Stimulated activated naive B cell treated with anti-CD40 and anti-IgM and Interleukin-4, amounts not matched to agents 10 μg/mL and 1 μg/mL and 100 μg/mL, for 72 hours (primary cell): ENCODE measurements around the gene ADAMTS6.

Experiments
- ATAC-seq, 2 donors: fragments of 150-1000 bp; cut with Tn5 transposase; replicated peaks; 2 replicates each; pipeline ENCODE4 v1.10.0; 2021; ENCODE audit warnings: moderate library complexity in 1 of 2
- DNase-seq: peaks from one replicate; pipeline ENCODE4 v3.0.0; 2021
- H3K27ac Mint-ChIP-seq: one replicate; pipeline ENCODE4 v1.8.0; 2022; ENCODE audit warnings: mild to moderate bottlenecking, mixed read lengths
- H3K27me3 Mint-ChIP-seq, 2 donors: one replicate each; pipeline ENCODE4 v1.8.0; 2022; ENCODE audit warnings: mixed read lengths in 2 of 2
- H3K36me3 Mint-ChIP-seq, 2 donors: one replicate each; pipeline ENCODE4 v1.8.0; 2022; ENCODE audit warnings: mixed read lengths in 2 of 2, mild to moderate bottlenecking in 1 of 2
- H3K4me1 Mint-ChIP-seq, 2 donors: one replicate each; pipeline ENCODE4 v1.8.0; 2022; ENCODE audit warnings: mixed read lengths in 2 of 2, mild to moderate bottlenecking in 1 of 2
- H3K4me3 Mint-ChIP-seq, 2 donors: one replicate each; pipeline ENCODE4 v1.8.0; 2022; ENCODE audit warnings: mild to moderate bottlenecking in 2 of 2, mixed read lengths in 2 of 2, moderate library complexity in 1 of 2
- H3K9me3 Mint-ChIP-seq, 2 donors: one replicate each; pipeline ENCODE4 v1.8.0; 2022; ENCODE audit warnings: mixed read lengths in 2 of 2, mild to moderate bottlenecking in 1 of 2

ADAMTS6 gene

GRCh38 chr5:65482296-65482735, 596 bp upstream of the ADAMTS6 start:
- H3K9me3 Mint-ChIP-seq = no peaks in the 10 kb centered on the region
- DNase-seq (no peak), ATAC-seq (peak; percentile 14 to 16)
- peaks cover 3 to 9% of the 10 kb centered on the region in 2 donors for H3K4me1 Mint-ChIP-seq
- no peak overlapping the region for H3K4me3 Mint-ChIP-seq
- H3K36me3 Mint-ChIP-seq = no peaks in the 10 kb centered on the region
- no peaks in the 10 kb centered on the region for H3K27me3 Mint-ChIP-seq
- H3K27ac Mint-ChIP-seq = peak overlapping the region; percentile 94

DNA sequence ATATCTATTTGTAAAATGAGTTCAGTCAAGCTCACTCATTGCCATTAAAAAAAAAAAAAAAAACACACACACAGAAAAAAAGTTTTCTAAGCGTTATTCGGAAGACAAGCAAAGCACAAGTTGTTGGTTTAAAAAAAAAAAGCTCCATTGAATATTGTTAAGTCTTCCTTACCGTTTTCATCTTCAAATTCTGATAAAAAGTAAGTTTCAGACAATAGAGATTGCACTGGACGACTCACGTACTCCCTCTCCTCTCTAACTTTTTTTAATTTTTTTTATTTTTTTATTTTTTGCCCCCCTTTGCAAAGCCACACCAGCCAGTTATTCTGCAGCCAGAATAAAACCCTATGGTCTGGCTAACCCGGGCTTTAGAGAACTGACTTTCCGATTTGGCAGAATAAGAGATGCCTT, 544 bp downstream of the ADAMTS6 start:
- Mint-ChIP-seq H3K27me3 (no peaks in the 10 kb centered on the region), H3K4me3 (no peak overlapping the region), H3K27ac (peak overlapping the region; percentile 94), H3K4me1 (peaks cover 3 to 9% of the 10 kb centered on the region in 2 donors), H3K36me3 (no peaks in the 10 kb centered on the region), H3K9me3 (no peaks in the 10 kb centered on the region)
- DNase-seq (no peak), ATAC-seq (peak; percentile 29 to 39)

DNA sequence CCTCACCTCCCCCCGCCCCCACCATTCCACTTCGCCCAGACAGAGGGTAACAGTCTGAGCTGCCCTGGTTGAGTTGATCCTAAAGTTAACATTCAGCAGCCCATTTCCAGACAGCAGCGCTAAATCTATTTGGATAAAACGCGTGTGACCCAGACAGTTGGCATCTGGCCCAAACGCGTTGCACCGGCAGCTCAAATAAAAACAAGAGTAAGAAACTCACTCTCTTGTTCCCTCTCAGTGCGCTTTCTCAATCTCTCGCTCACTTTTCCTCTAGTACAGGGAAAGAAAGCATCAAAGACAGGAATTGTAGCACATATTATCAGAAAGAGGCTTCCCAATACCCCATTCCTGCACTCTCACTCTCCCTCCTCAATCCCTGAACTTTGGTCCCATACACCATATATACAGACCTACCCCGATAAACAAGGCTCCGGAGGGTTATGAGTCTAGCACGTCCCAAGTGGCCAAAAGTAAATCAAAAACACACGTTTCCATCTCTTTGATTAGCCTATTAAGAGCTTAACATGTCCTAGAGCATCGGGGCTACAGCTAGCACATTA, 1.3 kb downstream of the ADAMTS6 start:
- Mint-ChIP-seq H3K27ac (no peak overlapping the region), H3K27me3 (no peaks in the 10 kb centered on the region), H3K9me3 (no peaks in the 10 kb centered on the region), H3K4me1 (peaks cover 3 to 9% of the 10 kb centered on the region in 2 donors), H3K36me3 (no peaks in the 10 kb centered on the region), H3K4me3 (no peak overlapping the region)
- DNase-seq (no peak), ATAC-seq (peak; percentile 36 to 39)

- Mint-ChIP-seq H3K27ac (no peak overlapping the region), H3K4me3 (no peak overlapping the region), H3K27me3 (no peaks in the 10 kb centered on the region), H3K9me3 (no peaks in the 10 kb centered on the region), H3K36me3 (no peaks in the 10 kb centered on the region), H3K4me1 (peaks cover 3 to 9% of the 10 kb centered on the region in 2 donors)
- no peak for ATAC-seq
- DNase-seq = no peak
Measured at GRCh38 chr5:65479527-65479926, 2.2 kb downstream of the ADAMTS6 start.

DNA sequence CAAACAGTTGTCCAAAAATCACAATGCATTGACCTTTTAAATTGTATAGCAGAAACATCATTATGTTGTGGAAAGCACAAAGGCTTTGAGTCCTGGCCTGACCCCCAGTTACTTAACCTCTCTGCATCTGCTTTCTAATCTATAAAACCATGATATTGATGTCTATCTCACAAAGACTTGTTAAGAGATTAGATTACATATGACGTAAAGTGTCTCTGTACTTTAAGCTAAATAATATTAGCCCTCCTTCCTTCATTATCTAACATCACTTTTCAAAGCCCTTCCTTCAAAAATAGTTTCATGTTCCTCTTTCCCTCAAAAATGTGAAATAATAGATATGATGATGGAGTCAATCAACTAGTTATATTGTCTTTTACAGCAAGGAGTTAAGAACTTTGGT, 3.4 kb downstream of the ADAMTS6 start:
- no peaks in the 10 kb centered on the region for H3K36me3 Mint-ChIP-seq

GRCh38 chr5:65475895-65476294, 5.8 kb downstream of the ADAMTS6 start:
- Mint-ChIP-seq H3K4me3 (no peak overlapping the region), H3K4me1 (no peaks in the 10 kb centered on the region), H3K27ac (no peak overlapping the region), H3K9me3 (no peaks in the 10 kb centered on the region), H3K27me3 (no peaks in the 10 kb centered on the region), H3K36me3 (no peaks in the 10 kb centered on the region)
- DNase-seq (no peak), ATAC-seq (peak in 1 of 2 donors; percentile 16)

More for the DNA sequence above, 3.4 kb downstream of the ADAMTS6 start:
- H3K27me3 Mint-ChIP-seq = no peaks in the 10 kb centered on the region
- peaks cover 3 to 6% of the 10 kb centered on the region in 2 donors for H3K4me1 Mint-ChIP-seq
- ATAC-seq = no peak
- no peaks in the 10 kb centered on the region for H3K9me3 Mint-ChIP-seq
- no peak overlapping the region for H3K27ac Mint-ChIP-seq
- no peak overlapping the region for H3K4me3 Mint-ChIP-seq
- no peak for DNase-seq

- H3K36me3 Mint-ChIP-seq = no peaks in the 10 kb centered on the region
- DNase-seq (no peak), ATAC-seq (no peak)
- no peaks in the 10 kb centered on the region for H3K4me1 Mint-ChIP-seq
- no peak overlapping the region for H3K27ac Mint-ChIP-seq
- H3K9me3 Mint-ChIP-seq = no peaks in the 10 kb centered on the region
- no peak overlapping the region for H3K4me3 Mint-ChIP-seq
- no peaks in the 10 kb centered on the region for H3K27me3 Mint-ChIP-seq
Measured at GRCh38 chr5:65475336-65475735, 6.4 kb downstream of the ADAMTS6 start.

DNA sequence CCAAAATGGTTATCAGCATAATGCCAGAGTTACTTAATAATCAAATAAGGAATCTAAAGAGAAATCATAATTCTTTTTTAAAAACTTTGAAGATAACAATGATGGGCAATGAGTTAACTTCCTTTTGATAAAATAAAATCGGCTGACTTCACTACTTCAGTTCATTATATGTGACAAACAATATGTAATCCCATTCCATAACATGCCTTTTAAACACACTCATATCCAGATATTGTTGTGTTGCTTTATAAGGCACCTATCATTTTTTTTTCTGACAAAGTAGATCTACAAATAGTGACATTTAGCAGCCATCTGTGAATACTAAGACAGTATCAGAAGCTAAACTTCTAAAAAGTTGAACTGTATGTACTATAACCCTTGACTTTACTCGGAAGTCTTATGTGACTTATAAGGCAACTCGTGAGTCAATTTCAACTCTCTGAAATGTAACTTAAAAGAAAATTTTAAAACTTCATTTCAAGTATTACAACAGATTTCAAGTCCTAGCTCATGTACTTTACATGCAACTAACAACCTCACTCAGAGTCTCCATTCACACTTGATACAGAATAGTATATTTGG, 7.5 kb downstream of the ADAMTS6 start:
- no peak overlapping the region for H3K4me3 Mint-ChIP-seq

DNA sequence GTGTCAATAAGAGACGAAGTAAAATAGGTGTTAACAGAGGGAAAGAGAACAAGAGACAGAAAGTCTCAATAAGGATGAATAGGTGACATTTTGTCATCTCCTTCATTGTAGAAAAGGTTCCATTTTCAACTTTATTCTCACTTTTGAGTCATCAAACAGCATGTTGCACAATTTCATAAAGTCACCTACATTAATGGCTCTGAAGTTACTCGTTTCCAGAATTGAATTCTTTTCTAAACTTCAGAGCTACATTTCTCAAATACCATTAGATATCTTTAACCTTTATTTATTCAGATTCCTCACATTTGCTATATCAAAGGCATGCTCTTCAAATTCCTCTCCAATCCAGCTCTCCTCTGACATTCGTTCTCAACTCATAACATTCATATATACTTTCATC, 13.1 kb downstream of the ADAMTS6 start:
- Mint-ChIP-seq H3K27ac (no peak overlapping the region), H3K9me3 (no peaks in the 10 kb centered on the region), H3K27me3 (no peaks in the 10 kb centered on the region), H3K4me1 (no peaks in the 10 kb centered on the region), H3K4me3 (no peak overlapping the region), H3K36me3 (no peaks in the 10 kb centered on the region)
- DNase-seq (no peak), ATAC-seq (no peak)

More for the DNA sequence above, 7.5 kb downstream of the ADAMTS6 start:
- Mint-ChIP-seq H3K36me3 (no peaks in the 10 kb centered on the region), H3K27ac (no peak overlapping the region), H3K4me1 (no peaks in the 10 kb centered on the region), H3K9me3 (no peaks in the 10 kb centered on the region), H3K27me3 (no peaks in the 10 kb centered on the region)
- DNase-seq (no peak), ATAC-seq (no peak)

DNA sequence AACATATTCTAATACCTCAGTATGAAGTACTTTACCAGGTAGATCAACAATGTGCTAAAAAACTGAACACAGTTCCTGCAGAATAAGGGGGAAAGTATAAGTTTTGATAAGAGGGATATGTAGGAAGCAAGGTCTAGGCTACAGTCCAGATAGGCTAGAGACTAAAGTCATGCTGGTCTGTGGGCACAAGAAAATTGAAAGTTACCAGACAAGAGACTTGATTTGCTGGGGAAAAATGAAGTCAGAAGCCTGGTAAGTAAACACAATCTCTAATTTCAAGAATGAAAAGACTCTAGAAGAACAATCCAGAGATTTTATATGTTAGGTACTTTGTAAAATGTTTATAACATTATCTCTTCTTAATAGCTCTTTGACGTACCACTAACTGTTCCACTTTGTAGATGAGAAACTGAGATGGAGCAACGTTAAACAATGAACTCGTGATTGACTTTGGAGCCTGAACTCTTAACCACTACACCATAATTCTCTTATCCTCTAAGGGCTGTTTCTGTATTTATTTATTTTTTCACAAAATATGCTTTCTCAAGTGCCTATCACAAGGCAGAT, 19.5 kb downstream of the ADAMTS6 start:
- ATAC-seq = no peak
- Mint-ChIP-seq H3K27ac (no peak overlapping the region), H3K36me3 (peaks cover 1 to 5% of the 10 kb centered on the region in 2 donors), H3K4me1 (no peaks in the 10 kb centered on the region), H3K9me3 (no peaks in the 10 kb centered on the region), H3K27me3 (no peaks in the 10 kb centered on the region), H3K4me3 (no peak overlapping the region)
- DNase-seq = no peak

DNA sequence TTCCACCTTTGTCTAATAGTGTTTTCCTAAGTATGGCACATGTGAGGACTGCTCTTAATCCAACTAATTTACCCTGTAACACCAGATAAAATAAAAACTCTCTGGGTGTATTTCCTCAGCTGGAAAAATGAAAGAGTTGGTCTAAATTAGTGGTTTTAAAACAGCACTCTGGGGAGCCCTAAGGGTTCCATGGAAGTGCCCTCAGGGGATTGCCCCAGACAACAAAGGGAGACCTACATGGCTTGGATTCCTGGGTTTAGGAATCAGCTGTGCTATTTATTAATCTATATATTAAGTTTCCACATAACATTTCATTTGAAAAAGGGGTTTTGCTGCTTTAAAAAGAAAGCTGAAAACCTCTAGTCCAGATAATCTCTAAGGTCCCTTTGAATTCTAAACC, 20.2 kb downstream of the ADAMTS6 start:
- Mint-ChIP-seq H3K4me3 (no peak overlapping the region), H3K36me3 (peaks cover 1 to 5% of the 10 kb centered on the region in 2 donors), H3K27ac (no peak overlapping the region), H3K9me3 (no peaks in the 10 kb centered on the region), H3K4me1 (no peaks in the 10 kb centered on the region), H3K27me3 (no peaks in the 10 kb centered on the region)
- DNase-seq (no peak), ATAC-seq (no peak)

- Mint-ChIP-seq H3K9me3 (no peaks in the 10 kb centered on the region), H3K4me3 (no peak overlapping the region), H3K36me3 (peaks cover 1 to 5% of the 10 kb centered on the region in 2 donors), H3K27me3 (no peaks in the 10 kb centered on the region), H3K27ac (no peak overlapping the region), H3K4me1 (no peaks in the 10 kb centered on the region)
- DNase-seq = no peak
- ATAC-seq = no peak
Measured at GRCh38 chr5:65459995-65460394, 21.7 kb downstream of the ADAMTS6 start.

- no peak overlapping the region for H3K4me3 Mint-ChIP-seq
- ATAC-seq (no peak), DNase-seq (no peak)
- H3K4me1 Mint-ChIP-seq = no peaks in the 10 kb centered on the region
- H3K27ac Mint-ChIP-seq = no peak overlapping the region
- peaks cover 7 to 12% of the 10 kb centered on the region in 2 donors for H3K36me3 Mint-ChIP-seq
- H3K27me3 Mint-ChIP-seq = no peaks in the 10 kb centered on the region
- peaks cover 0 to 2% of the 10 kb centered on the region in 2 donors for H3K9me3 Mint-ChIP-seq
Measured at GRCh38 chr5:65455064-65455463, 26.7 kb downstream of the ADAMTS6 start.

GRCh38 chr5:65451436-65451835, 30.3 kb downstream of the ADAMTS6 start:
- peaks cover 6 to 7% of the 10 kb centered on the region in 2 donors for H3K36me3 Mint-ChIP-seq
- H3K27ac Mint-ChIP-seq = no peak overlapping the region

DNA sequence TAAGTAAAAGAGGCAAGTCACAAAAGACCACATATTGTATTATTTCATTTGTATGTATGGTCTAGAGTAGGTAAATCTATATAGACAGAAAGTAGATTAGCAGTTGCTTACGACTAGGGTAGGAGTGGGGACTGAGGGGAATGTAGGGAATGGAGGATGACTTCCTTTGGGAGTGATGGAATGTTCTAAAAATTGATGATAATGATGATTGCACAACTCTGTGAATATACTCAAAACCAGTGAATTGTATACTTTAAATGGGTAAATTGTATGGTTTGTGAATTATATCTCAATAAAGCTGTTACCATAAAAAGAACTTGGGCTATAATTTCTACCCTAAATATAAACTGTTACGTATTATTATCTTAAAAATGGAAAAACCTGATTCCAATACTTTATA, 35.0 kb downstream of the ADAMTS6 start:
- Mint-ChIP-seq H3K9me3 (peaks cover 0 to 2% of the 10 kb centered on the region in 2 donors), H3K27me3 (no peaks in the 10 kb centered on the region), H3K4me1 (no peaks in the 10 kb centered on the region), H3K4me3 (no peak overlapping the region), H3K27ac (no peak overlapping the region), H3K36me3 (no peaks in the 10 kb centered on the region)
- DNase-seq (no peak), ATAC-seq (no peak)

More at GRCh38 chr5:65451436-65451835, 30.3 kb downstream of the ADAMTS6 start:
- H3K27me3 Mint-ChIP-seq = no peaks in the 10 kb centered on the region
- H3K4me3 Mint-ChIP-seq = no peak overlapping the region
- no peak for DNase-seq
- H3K9me3 Mint-ChIP-seq = peaks cover 0 to 2% of the 10 kb centered on the region in 2 donors
- no peak for ATAC-seq
- no peaks in the 10 kb centered on the region for H3K4me1 Mint-ChIP-seq
